ENCODE measurements around the gene ERLEC1.
"Not testable (repeated sequence)": the region's sequence is repeated elsewhere in the genome, so short reads cannot be mapped to it uniquely, and the experiment has no call there.

The ERLEC1 gene

DNA sequence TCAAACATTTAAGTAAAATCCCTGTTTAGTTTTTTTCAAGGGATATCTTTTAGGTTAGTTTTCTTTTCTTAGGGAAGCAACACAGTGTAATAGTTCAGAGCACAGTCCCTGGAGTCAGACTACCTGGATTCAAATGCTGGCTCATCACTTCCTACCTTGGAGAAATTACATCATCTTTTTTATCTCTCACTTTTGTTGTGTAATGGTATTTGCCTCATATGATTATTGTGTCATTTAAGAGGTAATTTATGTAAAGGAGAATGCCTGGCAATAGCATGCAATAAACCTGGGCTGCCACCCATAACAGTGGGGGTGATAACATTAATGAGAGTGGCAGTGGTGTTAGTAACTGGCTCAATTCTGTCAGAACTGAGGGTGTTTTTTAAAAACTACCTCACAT lies 26.3 kb downstream of the ERLEC1 start:
- DNase-seq (ENCODE audit: low spot score in 2 of 2) (no peak), ATAC-seq (no peak)
- Mint-ChIP-seq H3K4me1 (no peaks in the 10 kb centered on the region), H3K36me3 (peaks cover 99% of the 10 kb centered on the region), H3K27ac (no peak overlapping the region), H3K9me3 (no peaks in the 10 kb centered on the region), H3K4me3 (no peak overlapping the region)

DNA sequence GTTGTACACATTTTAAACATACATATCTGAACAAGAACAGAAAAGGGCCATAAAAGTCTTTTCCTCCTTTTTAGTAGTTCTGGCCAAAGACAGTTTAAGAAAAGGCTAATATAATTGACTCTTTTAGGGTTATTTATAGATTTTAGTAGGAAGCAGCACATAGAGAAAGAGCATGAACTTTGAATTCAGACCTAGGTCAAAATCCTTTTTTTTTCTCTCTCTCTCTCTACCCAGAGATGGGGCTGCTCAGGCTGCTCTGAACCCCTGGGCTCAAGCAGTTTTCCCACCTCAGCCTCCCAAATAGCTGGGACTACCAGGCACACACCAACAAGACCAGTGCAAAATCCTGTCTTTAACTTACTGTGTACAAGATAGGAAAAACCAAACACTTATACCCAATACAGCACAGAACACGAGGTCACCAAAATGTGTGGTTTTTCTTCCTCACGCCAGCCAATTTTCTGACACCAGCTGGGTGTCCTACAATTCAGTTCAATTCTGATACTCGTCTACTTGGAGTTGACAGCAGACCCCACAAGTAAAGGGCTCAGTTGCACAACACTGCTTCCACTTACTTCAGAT lies 32.1 kb downstream of the ERLEC1 start:
- ATAC-seq (no peak), DNase-seq (ENCODE audit: low spot score in 2 of 2) (no peak)
- H3K9me3 Mint-ChIP-seq = no peaks in the 10 kb centered on the region
- H3K27ac Mint-ChIP-seq = peak overlapping the region; percentile 70
- H3K4me1 Mint-ChIP-seq = no peaks in the 10 kb centered on the region
- peaks cover 58% of the 10 kb centered on the region for H3K36me3 Mint-ChIP-seq
- no peak overlapping the region for H3K4me3 Mint-ChIP-seq

DNA sequence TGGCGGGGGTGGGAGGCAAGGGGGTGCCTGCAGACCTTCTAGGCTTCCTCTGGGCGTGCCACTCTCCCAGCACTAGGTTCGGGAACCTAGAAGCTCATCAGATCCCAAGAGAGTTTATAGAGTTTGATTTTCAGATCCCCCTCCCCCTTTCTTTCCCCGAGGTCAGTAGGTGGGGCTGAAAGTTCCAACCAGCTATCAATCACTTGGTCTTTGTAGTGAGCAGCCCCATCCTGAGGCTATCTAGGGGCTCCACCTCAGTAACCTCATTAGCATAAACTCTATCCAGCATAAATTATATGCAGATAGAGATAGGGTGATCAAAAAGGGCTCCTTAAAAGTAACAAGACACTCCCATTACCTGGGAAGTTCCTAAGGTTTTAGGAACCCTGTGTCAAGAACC lies 32.8 kb downstream of the ERLEC1 start:
- peak overlapping the region; percentile 70 for H3K27ac Mint-ChIP-seq
- H3K4me1 Mint-ChIP-seq = no peaks in the 10 kb centered on the region
- no peak overlapping the region for H3K4me3 Mint-ChIP-seq
- no peaks in the 10 kb centered on the region for H3K9me3 Mint-ChIP-seq
- ATAC-seq = no peak
- no peak for DNase-seq (ENCODE audit: low spot score in 2 of 2)
- H3K36me3 Mint-ChIP-seq = peaks cover 51% of the 10 kb centered on the region

DNA sequence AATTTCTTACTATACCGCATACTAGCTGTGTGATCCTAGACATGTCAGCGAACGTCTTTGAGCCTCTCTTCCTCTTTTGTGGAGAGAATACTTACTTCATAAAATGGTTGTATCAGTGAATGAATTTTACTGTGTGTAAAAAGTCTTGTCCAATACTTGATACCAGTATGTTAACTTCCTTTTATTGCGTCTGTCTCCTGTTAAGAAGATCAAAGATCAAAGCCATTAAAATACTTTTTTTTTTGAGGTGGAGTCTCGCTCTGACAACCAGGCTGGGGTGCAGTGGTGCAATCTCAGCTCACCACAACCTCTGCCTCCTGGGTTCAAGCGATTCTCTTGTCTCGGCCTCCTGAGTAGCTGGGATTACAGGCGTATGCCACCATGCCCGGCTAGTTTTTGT lies 33.2 kb downstream of the ERLEC1 start:
- Mint-ChIP-seq H3K4me1 (no peaks in the 10 kb centered on the region), H3K27ac (peak overlapping the region; percentile 64), H3K9me3 (no peaks in the 10 kb centered on the region), H3K36me3 (peaks cover 47% of the 10 kb centered on the region), H3K4me3 (no peak overlapping the region)
- DNase-seq (ENCODE audit: low spot score in 2 of 2) = no peak
- no peak for ATAC-seq

DNA sequence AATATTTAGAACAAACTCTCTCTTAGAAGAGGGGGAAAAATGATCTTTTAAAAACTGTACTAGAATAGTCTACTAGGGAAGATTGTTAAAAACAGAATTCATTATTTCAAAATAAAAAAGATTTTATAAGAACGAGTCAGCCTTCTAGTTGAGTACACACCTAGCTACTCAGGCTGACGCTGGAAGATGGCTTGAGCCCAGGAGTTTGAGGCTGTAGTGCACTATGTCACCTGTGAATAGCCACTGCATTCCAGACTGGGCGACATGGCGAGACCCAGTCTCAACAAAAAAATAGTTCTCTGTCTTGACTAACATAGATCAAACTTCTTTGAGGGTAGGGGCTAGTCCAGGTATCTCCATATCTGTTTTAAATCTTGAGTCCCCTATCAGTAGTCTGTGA lies 33.9 kb downstream of the ERLEC1 start:
- no peak overlapping the region for H3K4me3 Mint-ChIP-seq
- ATAC-seq (no peak), DNase-seq (ENCODE audit: low spot score in 2 of 2) (no peak)
- H3K9me3 Mint-ChIP-seq = no peaks in the 10 kb centered on the region
- no peaks in the 10 kb centered on the region for H3K4me1 Mint-ChIP-seq
- no peak overlapping the region for H3K27ac Mint-ChIP-seq
- H3K36me3 Mint-ChIP-seq = peaks cover 40% of the 10 kb centered on the region

DNA sequence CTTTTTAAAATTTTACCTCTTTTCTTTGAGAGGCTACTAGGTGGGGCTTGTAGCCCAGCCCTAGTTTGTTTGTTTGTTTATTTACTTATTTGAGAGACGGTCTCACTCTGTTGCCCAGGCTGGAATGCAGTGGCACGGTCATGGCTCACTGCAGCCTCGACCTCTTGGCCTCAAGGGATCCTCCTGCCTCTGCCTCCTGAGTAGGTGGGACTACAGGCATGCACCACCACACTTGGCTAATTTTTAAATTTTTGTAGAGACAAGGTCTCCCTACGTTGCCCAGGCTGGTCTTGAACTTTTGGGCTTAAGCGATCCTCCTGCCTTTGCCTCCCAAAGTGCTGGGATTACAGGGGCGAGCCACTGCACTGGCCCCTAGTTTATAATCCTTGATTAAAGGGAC lies 35.0 kb downstream of the ERLEC1 start:
- Mint-ChIP-seq H3K9me3 (no peaks in the 10 kb centered on the region), H3K4me1 (no peaks in the 10 kb centered on the region), H3K36me3 (peaks cover 29% of the 10 kb centered on the region), H3K4me3 (no peak overlapping the region), H3K27ac (no peak overlapping the region)
- DNase-seq (ENCODE audit: low spot score in 2 of 2) (no peak), ATAC-seq (no peak)

DNA sequence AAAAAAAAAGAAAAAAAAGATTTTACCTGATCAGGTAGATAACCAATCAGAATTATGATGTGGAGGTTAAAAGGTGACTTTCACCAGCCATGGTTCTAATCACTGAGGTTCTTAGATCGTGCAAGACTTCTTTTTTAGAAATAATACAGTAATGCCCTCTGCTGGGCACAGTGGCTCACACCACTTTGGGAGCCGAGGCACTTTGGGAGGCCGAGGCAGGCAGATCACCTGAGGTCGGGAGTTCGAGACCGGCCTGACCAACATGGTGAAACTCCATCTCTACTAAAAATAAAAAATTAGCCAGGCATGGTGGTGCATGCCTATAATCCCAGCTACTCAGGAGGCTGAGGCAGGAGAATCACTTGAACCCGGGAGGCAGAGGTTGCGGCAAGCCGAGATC lies 36.8 kb downstream of the ERLEC1 start:
- H3K4me1 Mint-ChIP-seq; H3K9me3 Mint-ChIP-seq; H3K4me3 Mint-ChIP-seq; DNase-seq (ENCODE audit: low spot score in 2 of 2); H3K27ac Mint-ChIP-seq; ATAC-seq: not testable (repeated sequence)
- peaks cover 13% of the 10 kb centered on the region for H3K36me3 Mint-ChIP-seq

DNA sequence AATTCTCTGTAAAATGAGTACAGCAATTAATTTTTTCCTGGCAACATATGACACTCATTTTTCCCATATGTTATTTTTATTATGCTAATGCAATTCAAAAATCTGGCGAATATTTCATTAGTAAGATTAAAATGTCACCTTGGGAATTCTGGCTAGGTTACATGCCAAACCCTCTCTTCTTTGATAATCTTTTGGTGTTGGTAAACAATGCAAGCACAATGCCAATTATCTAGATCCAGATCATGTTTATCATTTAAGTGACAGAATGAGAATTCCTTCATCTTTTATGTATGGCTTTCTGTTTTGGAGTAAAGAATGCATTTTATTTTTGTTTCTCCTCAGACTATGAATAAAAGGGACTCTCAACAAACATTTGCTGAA lies 39.2 kb downstream of the ERLEC1 start:
- Mint-ChIP-seq H3K4me1 (no peaks in the 10 kb centered on the region), H3K36me3 (no peaks in the 10 kb centered on the region), H3K9me3 (no peaks in the 10 kb centered on the region), H3K27ac (no peak overlapping the region), H3K4me3 (no peak overlapping the region)
- ATAC-seq (no peak), DNase-seq (ENCODE audit: low spot score in 2 of 2) (no peak)

DNA sequence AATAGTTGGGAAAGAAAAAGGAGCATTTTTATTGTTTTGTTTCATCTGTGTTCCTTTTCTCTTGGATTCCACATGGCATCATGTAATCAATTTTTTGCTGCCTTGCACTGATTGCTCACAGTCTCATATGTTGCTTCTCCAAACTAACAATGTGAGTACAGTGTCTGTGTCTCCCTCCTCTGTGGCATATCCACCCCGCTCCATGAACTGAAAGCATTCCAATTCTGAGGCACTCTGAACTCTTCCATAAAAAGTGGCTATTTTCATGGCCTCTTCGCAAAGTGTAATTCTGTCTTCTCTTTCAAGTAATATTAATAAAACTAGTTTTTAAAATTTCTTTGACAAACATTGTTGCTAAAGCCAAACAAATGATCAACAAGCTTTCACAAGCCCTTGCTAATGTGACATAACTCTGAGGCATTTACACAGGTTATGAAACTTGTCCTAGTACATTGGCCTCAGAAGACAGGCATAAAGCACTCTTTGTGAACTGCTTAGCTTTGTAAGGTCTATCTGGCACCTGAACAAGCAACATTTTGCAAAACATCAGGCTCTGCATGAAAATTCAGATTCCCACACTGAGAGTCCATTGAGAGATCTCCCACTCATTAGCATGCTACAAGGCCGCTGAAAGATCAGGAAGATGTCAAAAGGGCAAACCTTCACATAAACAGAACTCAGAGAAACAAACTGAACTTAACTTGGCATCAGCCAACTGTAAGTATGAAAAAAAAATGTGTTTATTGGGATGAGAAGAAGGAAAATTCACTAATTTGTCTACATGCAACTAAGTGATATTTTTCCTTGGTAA lies 39.9 kb downstream of the ERLEC1 start:
- ATAC-seq (no peak), DNase-seq (ENCODE audit: low spot score in 2 of 2) (no peak)
- Mint-ChIP-seq H3K36me3 (no peaks in the 10 kb centered on the region), H3K9me3 (no peaks in the 10 kb centered on the region), H3K4me3 (no peak overlapping the region), H3K4me1 (no peaks in the 10 kb centered on the region), H3K27ac (no peak overlapping the region)

DNA sequence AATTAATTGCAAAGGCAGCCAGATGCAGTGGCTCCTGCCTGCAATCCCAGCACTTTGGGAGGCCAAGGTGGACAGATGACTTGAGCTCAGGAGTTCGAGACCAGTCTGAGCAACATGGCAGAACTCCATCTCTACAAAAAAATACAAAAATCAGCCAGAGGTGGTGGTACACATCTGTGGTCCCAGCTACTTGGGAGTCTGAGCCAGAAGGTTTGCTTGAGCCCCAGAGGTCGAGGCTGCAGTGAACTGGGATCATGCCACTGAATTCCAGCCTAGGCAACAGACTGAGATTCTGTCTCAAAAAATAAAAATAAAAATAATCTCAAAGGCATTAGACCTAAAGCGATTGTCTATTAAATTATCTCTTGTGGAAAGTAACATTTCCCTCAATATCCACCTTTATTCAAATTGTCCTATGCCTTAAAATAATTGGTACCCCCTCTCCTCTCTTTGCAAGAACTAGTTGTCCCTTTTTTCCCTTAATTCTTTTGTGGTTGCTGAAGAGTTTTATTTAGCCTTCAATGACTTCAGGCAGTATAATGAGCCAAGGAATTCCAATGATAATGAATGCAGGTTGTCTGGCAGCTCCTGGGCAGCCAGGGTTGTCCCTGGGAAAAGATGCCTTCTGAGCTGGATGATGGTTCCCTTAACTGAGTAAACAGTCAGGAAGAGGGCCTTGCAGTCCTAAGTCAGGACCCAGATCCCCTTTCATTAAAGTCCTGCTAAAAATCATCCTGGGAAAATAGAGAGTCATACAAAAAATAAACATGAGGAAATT lies 40.7 kb downstream of the ERLEC1 start:
- H3K27ac Mint-ChIP-seq = no peak overlapping the region
- ATAC-seq = no peak
- H3K4me3 Mint-ChIP-seq = no peak overlapping the region
- no peaks in the 10 kb centered on the region for H3K9me3 Mint-ChIP-seq
- no peaks in the 10 kb centered on the region for H3K4me1 Mint-ChIP-seq
- no peaks in the 10 kb centered on the region for H3K36me3 Mint-ChIP-seq
- no peak for DNase-seq (ENCODE audit: low spot score in 2 of 2)

DNA sequence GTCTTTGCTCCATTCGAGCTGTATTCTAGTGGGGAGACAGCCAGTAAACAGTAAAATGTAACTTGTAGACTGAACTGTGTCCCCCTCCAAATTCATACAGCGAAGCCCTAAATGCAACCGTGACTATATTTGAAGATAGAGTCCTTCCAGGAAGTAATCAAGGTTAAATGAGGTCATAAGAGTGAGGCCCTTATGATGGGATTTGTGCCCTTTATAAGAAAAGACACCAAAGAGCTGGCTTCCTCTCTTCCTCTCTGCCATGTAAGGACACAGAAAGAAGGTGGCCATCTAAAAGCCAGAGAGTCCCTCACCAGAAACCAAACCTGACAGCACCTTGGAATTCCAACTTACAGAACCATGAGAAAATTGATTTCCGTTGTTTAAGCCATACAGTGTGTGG lies 41.5 kb downstream of the ERLEC1 start:
- Mint-ChIP-seq H3K9me3 (no peaks in the 10 kb centered on the region), H3K36me3 (no peaks in the 10 kb centered on the region), H3K27ac (no peak overlapping the region), H3K4me1 (no peaks in the 10 kb centered on the region), H3K4me3 (no peak overlapping the region)
- DNase-seq (ENCODE audit: low spot score in 2 of 2) (no peak), ATAC-seq (no peak)

DNA sequence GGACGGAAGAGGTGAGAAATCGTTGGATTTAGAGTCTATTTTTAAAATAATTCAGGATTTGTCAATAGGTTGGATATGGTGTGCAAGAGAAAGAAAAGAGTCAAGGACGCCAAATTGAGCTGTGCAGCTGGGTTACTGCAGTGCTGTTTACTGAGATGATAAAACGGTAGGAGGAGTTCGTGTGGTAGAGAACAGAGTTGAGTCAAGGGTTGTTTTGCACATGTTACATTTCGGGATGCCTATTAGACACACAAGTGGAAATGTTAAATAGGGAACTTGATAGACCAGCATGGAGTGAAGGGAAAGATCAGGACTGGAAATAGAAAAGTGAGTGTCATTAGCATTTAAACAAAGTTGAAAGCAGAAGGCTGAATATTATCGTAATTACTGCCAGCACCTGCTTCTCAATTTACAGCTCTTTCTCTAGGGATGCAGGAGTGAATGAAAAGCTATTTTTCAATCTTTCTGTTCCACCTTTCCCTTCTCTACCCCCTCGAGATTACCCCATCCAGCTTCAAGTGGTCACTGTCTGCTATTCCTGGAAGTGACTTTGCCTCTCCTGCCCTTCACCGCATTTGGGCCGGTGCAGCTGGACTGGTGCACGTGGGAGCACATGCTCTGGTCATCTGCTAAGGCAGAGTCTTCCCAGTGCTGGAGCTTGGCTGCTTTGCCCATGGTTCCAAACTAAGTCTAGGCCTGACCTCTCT lies 42.6 kb downstream of the ERLEC1 start:
- Mint-ChIP-seq H3K36me3 (no peaks in the 10 kb centered on the region), H3K4me3 (no peak overlapping the region), H3K4me1 (no peaks in the 10 kb centered on the region), H3K27ac (no peak overlapping the region), H3K9me3 (no peaks in the 10 kb centered on the region)
- DNase-seq (ENCODE audit: low spot score in 2 of 2) (no peak), ATAC-seq (no peak)

DNA sequence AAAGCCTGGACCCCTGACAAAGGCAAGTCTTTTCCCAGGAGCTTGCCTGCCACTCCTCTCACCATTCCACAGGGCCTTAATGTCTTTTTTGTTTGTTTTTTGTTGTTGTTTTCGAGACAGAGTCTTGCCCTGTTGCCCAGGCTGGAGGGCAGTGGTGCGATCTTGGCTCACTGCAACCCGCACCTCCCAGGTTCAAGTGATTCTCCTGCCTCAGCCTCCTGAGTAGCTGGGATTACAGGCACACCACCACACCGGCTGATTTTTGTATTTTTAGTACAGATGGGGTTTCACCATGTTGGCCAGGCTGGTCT lies 43.1 kb downstream of the ERLEC1 start:
- not testable (repeated sequence) for DNase-seq (ENCODE audit: low spot score in 2 of 2); H3K36me3 Mint-ChIP-seq; H3K9me3 Mint-ChIP-seq; H3K27ac Mint-ChIP-seq; ATAC-seq; H3K4me1 Mint-ChIP-seq; H3K4me3 Mint-ChIP-seq

DNA sequence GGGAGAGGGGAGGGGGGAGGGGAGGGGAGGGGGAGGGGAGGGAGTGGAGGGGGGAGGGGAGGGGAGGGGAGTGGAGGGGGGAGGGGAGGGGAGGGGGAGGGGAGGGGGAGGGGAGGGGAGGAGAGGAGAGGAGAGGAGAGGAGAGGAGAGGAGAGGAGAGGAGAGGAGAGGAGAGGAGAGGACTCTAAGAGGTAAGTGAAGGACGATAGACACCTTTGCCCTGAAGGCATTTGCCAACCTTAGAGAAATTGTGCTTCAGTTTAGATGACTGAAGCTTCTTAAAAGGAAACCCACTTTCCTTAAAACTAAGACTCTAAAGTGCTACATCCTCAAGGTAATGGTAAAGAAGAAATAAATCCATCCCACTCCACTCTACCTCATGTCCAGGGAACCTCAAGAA lies 53.7 kb downstream of the ERLEC1 start:
- Mint-ChIP-seq H3K4me1 (no peaks in the 10 kb centered on the region), H3K9me3 (no peaks in the 10 kb centered on the region), H3K4me3 (no peak overlapping the region), H3K27ac (no peak overlapping the region), H3K36me3 (no peaks in the 10 kb centered on the region)
- ATAC-seq (no peak), DNase-seq (ENCODE audit: low spot score in 2 of 2) (no peak)

DNA sequence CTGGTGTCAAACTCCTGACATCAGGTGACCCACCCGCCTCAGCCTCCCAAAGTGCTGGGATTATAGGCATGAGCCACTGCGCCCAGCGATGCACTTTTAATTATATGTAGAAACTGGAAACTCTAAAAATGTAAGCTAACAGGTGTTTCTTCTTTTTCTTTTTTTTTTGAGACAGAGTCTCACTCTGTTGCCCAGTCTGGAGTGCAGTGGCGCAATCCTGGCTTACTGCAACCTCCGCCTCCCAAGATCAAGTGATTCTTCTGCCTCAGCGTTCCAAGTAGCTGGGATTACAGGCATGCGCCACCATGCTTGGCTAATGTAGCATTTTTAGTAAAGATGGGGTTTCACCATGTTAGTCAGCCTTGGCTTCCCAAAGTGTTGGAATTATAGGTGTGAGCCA lies 54.8 kb downstream of the ERLEC1 start:
- not testable (repeated sequence) for H3K4me1 Mint-ChIP-seq; H3K27ac Mint-ChIP-seq; H3K36me3 Mint-ChIP-seq; H3K9me3 Mint-ChIP-seq; H3K4me3 Mint-ChIP-seq; ATAC-seq; DNase-seq (ENCODE audit: low spot score in 2 of 2)

All from stimulated activated effector memory CD8-positive, alpha-beta T cell treated with anti-CD3 and anti-CD28 coated beads, Interleukin-12 subunit alpha, Interleukin-12 subunit beta, amount 100 ng/mL, for 72 hours (primary cell).